Measurements from ENCODE around the gene IMPACT. TPM values are rescaled to one million over a fixed set of nuclear protein-coding genes. Genes with fewer than 3 reads are reported as not detected.

The IMPACT gene
- total RNA-seq, 2 donors from 2014 or later = 9.6 to 20.1 TPM

DNA sequence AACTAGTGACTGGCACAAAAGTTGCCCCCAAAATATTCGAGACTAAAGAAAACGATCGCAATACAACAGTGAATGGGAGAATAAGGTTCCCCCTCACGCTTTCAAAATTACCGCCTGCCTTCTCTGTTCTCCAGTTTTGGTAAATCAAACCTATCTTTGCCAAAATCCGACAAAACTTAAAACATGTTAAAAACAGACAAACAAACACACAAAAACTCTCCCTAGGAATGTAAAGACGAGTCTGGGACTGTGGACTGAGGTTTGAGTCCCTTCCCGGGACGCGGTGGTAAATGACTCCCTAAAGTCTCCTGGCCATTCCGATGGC is 435 bp upstream of the IMPACT start:
- TF ChIP-seq, protein P1, sequence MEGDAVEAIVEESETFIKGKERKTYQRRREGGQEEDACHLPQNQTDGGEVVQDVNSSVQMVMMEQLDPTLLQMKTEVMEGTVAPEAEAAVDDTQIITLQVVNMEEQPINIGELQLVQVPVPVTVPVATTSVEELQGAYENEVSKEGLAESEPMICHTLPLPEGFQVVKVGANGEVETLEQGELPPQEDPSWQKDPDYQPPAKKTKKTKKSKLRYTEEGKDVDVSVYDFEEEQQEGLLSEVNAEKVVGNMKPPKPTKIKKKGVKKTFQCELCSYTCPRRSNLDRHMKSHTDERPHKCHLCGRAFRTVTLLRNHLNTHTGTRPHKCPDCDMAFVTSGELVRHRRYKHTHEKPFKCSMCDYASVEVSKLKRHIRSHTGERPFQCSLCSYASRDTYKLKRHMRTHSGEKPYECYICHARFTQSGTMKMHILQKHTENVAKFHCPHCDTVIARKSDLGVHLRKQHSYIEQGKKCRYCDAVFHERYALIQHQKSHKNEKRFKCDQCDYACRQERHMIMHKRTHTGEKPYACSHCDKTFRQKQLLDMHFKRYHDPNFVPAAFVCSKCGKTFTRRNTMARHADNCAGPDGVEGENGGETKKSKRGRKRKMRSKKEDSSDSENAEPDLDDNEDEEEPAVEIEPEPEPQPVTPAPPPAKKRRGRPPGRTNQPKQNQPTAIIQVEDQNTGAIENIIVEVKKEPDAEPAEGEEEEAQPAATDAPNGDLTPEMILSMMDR (IDR thresholded peaks at IDR 0.05) = no peak
- TF ChIP-seq POLR2A (IDR thresholded peaks at IDR 0.05) = no peak
- peak overlapping the region; percentile 55 to 93 for H3K4me3 ChIP-seq
- peak overlapping the region in 3 of 4 donors; percentile 68 to 79 (median 79) for H3K27ac ChIP-seq
- no peaks in the 10 kb centered on the region for H3K27me3 ChIP-seq
- H3K36me3 ChIP-seq (replicated peaks in 1 of 2; ENCODE audit: insufficient read depth in 1 of 2, low read depth in 2 of 2) = peaks cover 0 to 4% of the 10 kb centered on the region in 2 donors
- intact Hi-C loops (cut with DNase I) = no loop called here
- peaks cover 13% of the 10 kb centered on the region for H3K4me1 ChIP-seq
- no peak for ATAC-seq
- H3K9me3 ChIP-seq = no peaks in the 10 kb centered on the region
- no peak for DNase-seq
- 32 to 37% methylated on average over 11 of the region's 11 CpGs for WGBS, 2 donors

DNA sequence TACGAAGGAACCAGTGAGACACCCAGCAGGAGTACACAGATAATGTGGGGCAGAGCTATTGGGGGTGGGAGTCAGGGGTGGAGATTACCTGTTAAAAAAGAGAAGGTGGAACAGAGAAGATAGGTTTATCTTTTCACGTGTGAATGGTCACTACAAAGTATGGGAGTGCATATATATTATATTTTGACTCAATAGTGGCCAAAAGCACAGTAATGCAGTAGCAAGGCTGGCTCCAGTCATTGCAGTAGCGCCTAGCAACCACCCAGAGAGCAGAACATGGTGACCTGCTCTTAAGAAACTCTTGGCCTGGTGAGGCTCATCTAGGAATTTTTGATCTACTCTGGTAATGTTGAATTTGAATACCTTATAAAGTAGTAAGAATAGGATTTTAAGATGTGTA is 1.0 kb downstream of the IMPACT start:
- DNase-seq (peak in 1 of 4 donors; percentile 7), ATAC-seq (no peak)
- H3K4me3 ChIP-seq = peak overlapping the region in 1 of 2 donors; percentile 55
- H3K9me3 ChIP-seq = no peaks in the 10 kb centered on the region
- peaks cover 13% of the 10 kb centered on the region for H3K4me1 ChIP-seq
- H3K36me3 ChIP-seq (replicated peaks in 1 of 2; ENCODE audit: insufficient read depth in 1 of 2, low read depth in 2 of 2) = peaks cover 0 to 4% of the 10 kb centered on the region in 2 donors
- H3K27me3 ChIP-seq = no peaks in the 10 kb centered on the region
- no peak for TF ChIP-seq POLR2A (IDR thresholded peaks at IDR 0.05)
- TF ChIP-seq, protein P1 (IDR thresholded peaks at IDR 0.05) = no peak
- no peak overlapping the region for H3K27ac ChIP-seq
- intact Hi-C loops (cut with DNase I) = no loop called here
- 46 to 50% methylated on average over 3 of the region's 3 CpGs for WGBS, 2 donors

DNA sequence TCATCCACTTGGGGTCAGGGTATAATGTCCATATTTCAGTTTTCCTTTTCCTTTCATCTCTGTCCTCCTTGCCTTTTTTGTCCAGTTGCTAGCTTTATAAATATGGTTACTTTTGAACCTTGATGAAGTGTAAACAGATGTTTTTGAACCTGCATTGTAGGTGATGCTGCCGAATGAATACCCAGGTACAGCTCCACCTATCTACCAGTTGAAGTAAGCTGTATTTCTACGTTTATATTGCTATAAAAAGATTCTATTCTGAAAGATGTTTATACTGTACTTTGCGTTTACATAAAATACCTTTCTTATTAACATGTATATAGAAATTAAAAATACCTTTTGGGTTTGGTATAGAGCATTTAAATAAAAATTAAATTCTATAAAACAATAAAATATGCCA is 2.2 kb downstream of the IMPACT start:
- peaks cover 13% of the 10 kb centered on the region for H3K4me1 ChIP-seq
- WGBS, 2 donors = 75 to 80% methylated on average over 3 of the region's 3 CpGs
- no peaks in the 10 kb centered on the region for H3K9me3 ChIP-seq
- H3K27me3 ChIP-seq = no peaks in the 10 kb centered on the region
- H3K4me3 ChIP-seq = no peak overlapping the region
- H3K36me3 ChIP-seq (replicated peaks in 1 of 2; ENCODE audit: insufficient read depth in 1 of 2, low read depth in 2 of 2) = peaks cover 0 to 4% of the 10 kb centered on the region in 2 donors
- no peak overlapping the region for H3K27ac ChIP-seq
- intact Hi-C loops (cut with DNase I) = no loop called here
- TF ChIP-seq POLR2A (IDR thresholded peaks at IDR 0.05) = no peak
- ATAC-seq = no peak
- no peak for DNase-seq

DNA sequence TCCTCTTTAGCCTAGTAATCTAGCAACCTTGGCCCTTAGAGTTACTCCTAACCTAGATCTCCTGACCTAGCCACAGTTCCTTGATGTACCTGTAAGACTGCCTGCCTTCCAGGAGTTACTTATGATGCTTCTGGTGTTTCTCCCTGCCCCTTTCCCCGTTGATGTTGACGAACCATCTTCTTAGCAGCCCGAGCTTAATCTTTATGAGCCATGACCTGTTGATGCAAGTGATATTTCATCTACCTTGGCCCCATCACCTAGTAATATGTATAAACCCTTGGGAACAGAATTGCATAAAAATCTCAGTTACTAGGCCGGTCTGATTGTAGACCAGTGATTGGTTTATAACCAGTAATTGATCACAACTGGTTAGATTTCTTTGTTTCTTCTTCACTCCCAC is 2.7 kb downstream of the IMPACT start:
- H3K27me3 ChIP-seq = no peaks in the 10 kb centered on the region
- intact Hi-C loops (cut with DNase I) = no loop called here
- 95 to 96% methylated on average over 4 of the region's 4 CpGs for WGBS, 2 donors
- H3K4me1 ChIP-seq = peaks cover 13% of the 10 kb centered on the region
- H3K9me3 ChIP-seq = no peaks in the 10 kb centered on the region
- no peak for DNase-seq
- no peak for ATAC-seq
- TF ChIP-seq POLR2A (IDR thresholded peaks at IDR 0.05) = no peak
- TF ChIP-seq, protein P1 (IDR thresholded peaks at IDR 0.05) = no peak
- no peak overlapping the region for H3K4me3 ChIP-seq
- no peak overlapping the region for H3K27ac ChIP-seq
- peaks cover 0 to 4% of the 10 kb centered on the region in 2 donors for H3K36me3 ChIP-seq (replicated peaks in 1 of 2; ENCODE audit: insufficient read depth in 1 of 2, low read depth in 2 of 2)

DNA sequence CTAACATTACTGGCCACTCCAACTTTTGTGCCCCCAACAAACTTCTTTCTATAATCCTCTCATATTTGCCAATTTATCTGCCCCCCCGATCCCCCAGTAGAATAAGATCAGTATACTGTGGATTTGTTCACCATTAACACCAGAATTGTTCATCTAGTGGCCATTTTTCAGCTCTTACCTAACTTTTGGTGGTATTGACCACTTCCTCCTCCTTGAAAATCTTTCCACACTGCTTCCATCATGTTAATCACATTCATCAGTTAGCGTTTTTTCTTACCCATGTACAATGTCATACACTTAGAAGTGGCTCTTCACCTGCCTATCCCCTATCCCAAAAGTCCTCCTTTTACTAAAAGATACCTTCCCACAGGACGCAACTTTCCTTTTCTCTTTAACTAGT is 6.1 kb downstream of the IMPACT start:
- intact Hi-C loops (cut with DNase I) = no loop called here
- H3K36me3 ChIP-seq (replicated peaks in 1 of 2; ENCODE audit: insufficient read depth in 1 of 2, low read depth in 2 of 2) = peaks cover 0 to 6% of the 10 kb centered on the region in 2 donors
- TF ChIP-seq POLR2A (IDR thresholded peaks at IDR 0.05) = no peak
- TF ChIP-seq, protein P1 (IDR thresholded peaks at IDR 0.05) = no peak
- H3K27ac ChIP-seq = no peak overlapping the region
- H3K27me3 ChIP-seq = no peaks in the 10 kb centered on the region
- no peak for DNase-seq
- no peaks in the 10 kb centered on the region for H3K9me3 ChIP-seq
- WGBS, 2 donors = 98 to 99% methylated on average over 3 of the region's 3 CpGs
- H3K4me3 ChIP-seq = no peak overlapping the region
- peaks cover 5% of the 10 kb centered on the region for H3K4me1 ChIP-seq
- ATAC-seq = no peak

Measured in body of pancreas (tissue), 4 donors.